SU-DHL-6 (cell line): ENCODE results near the gene STXBP5.

ENCODE experiments used
- H2AFZ ChIP-seq: fragments of 200-600 bp; sonication (generic); 2 replicates; pipeline ENCODE4 v1.6.1; 2014; ENCODE audit warnings: low read depth, mild to moderate bottlenecking, moderate library complexity, mixed read lengths, antibody characterized with exemption, low read length; ENCODE audit not compliant: severe bottlenecking
- H3F3A ChIP-seq: fragments of 200-600 bp; shearing (Covaris generic); 2 replicates; pipeline ENCODE4 v1.6.0; 2016; ENCODE audit warnings: antibody characterized with exemption, mild to moderate bottlenecking; ENCODE audit not compliant: insufficient read depth
- H3K27ac ChIP-seq: fragments of 200-600 bp; sonication (generic); 2 replicates; pipeline ENCODE4 v1.5.1; 2016; ENCODE audit warnings: low read depth, mild to moderate bottlenecking, low read length, moderate library complexity, mixed read lengths
- H3K27me3 ChIP-seq: fragments of 200-600 bp; sonication (generic), shearing (Covaris generic); 2 replicates; pipeline ENCODE4 v1.6.0; 2014; ENCODE audit warnings: mild to moderate bottlenecking, low read length
- H3K36me3 ChIP-seq: fragments of 200-600 bp; sonication (generic); 2 replicates; pipeline ENCODE4 v1.6.1; 2014; ENCODE audit warnings: mild to moderate bottlenecking, low read length, mixed read lengths
- H3K4me2 ChIP-seq: fragments of 300-600, 200-600 bp; shearing (Covaris generic), sonication (generic); 2 replicates; pipeline ENCODE4 v1.6.0; 2014; ENCODE audit warnings: low read length, low read depth, mild to moderate bottlenecking; ENCODE audit not compliant: poor library complexity, severe bottlenecking
- H3K4me3 ChIP-seq: fragments of 200-600 bp; sonication (generic); 2 replicates; pipeline ENCODE4 v1.5.1; 2014; ENCODE audit warnings: antibody characterized with exemption, low read length, mild to moderate bottlenecking, mixed read lengths; ENCODE audit not compliant: insufficient read depth, poor library complexity, severe bottlenecking
- H3K79me2 ChIP-seq: fragments of 200-600 bp; sonication (generic); 2 replicates; pipeline ENCODE4 v1.6.1; 2014; ENCODE audit warnings: mild to moderate bottlenecking, low read length, moderate library complexity; ENCODE audit not compliant: insufficient read depth
- H3K9ac ChIP-seq: fragments of 200-600 bp; sonication (generic); 2 replicates; pipeline ENCODE4 v1.7.0; 2014; ENCODE audit warnings: mild to moderate bottlenecking, low read length
- H3K9me2 ChIP-seq: fragments of 200-600 bp; sonication (generic); replicated peaks from 2 replicates; pipeline ENCODE4 v1.6.1; 2014; ENCODE audit warnings: low read length; ENCODE audit not compliant: insufficient read depth
- H3K9me3 ChIP-seq: fragments of 200-600 bp; sonication (generic); 2 replicates; pipeline ENCODE4 v1.6.1; 2014; ENCODE audit warnings: low read length, mixed read lengths; ENCODE audit not compliant: insufficient read depth
- H4K20me1 ChIP-seq: fragments of 200-600 bp; sonication (generic); 2 replicates; pipeline ENCODE4 v1.6.1; 2014; ENCODE audit warnings: low read depth, mild to moderate bottlenecking, antibody characterized with exemption, low read length, moderate library complexity, mixed read lengths
- EZH2phosphoT487 ChIP-seq: fragments of 200-600 bp; sonication (generic), shearing (Covaris generic); conservative IDR thresholded peaks from 2 replicates; pipeline ENCODE4 v1.6.1; 2018; ENCODE audit warnings: mild to moderate bottlenecking, antibody characterized with exemption, low read length, moderate library complexity, mixed read lengths
- TF ChIP-seq, protein P1 (sequence below): fragments of 200-600 bp; sonication (generic); IDR thresholded peaks from one replicate; pipeline ENCODE4 v1.5.1; 2017; ENCODE audit warnings: antibody characterized with exemption, mild to moderate bottlenecking, low read length, moderate library complexity; ENCODE audit not compliant: insufficient read depth, poor library complexity, severe bottlenecking

Gene STXBP5

GRCh38 chr6:147166992-147167391 is 37.2 kb upstream of the STXBP5 start:
- TF ChIP-seq, protein P1, sequence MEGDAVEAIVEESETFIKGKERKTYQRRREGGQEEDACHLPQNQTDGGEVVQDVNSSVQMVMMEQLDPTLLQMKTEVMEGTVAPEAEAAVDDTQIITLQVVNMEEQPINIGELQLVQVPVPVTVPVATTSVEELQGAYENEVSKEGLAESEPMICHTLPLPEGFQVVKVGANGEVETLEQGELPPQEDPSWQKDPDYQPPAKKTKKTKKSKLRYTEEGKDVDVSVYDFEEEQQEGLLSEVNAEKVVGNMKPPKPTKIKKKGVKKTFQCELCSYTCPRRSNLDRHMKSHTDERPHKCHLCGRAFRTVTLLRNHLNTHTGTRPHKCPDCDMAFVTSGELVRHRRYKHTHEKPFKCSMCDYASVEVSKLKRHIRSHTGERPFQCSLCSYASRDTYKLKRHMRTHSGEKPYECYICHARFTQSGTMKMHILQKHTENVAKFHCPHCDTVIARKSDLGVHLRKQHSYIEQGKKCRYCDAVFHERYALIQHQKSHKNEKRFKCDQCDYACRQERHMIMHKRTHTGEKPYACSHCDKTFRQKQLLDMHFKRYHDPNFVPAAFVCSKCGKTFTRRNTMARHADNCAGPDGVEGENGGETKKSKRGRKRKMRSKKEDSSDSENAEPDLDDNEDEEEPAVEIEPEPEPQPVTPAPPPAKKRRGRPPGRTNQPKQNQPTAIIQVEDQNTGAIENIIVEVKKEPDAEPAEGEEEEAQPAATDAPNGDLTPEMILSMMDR, result no peak
- no peak for TF ChIP-seq EZH2phosphoT487

GRCh38 chr6:147167576-147168461 is 36.4 kb upstream of the STXBP5 start:
- Histone ChIP-seq H3K4me2 (no peak overlapping the region), H3K9me3 (no peaks in the 10 kb centered on the region), H3K79me2 (no peaks in the 10 kb centered on the region), H3K27ac (no peak overlapping the region), H3K36me3 (no peaks in the 10 kb centered on the region), H2AFZ (no peak overlapping the region), H3K9ac (no peak overlapping the region), H3F3A (no peaks in the 10 kb centered on the region), H3K27me3 (no peaks in the 10 kb centered on the region), H3K4me3 (no peak overlapping the region), H3K9me2 (no peaks in the 10 kb centered on the region), H4K20me1 (no peaks in the 10 kb centered on the region)
- no peak for TF ChIP-seq EZH2phosphoT487
- TF ChIP-seq, protein P1, result no peak

More at GRCh38 chr6:147166992-147167391, 37.2 kb upstream of the STXBP5 start:
- Histone ChIP-seq H4K20me1 (no peaks in the 10 kb centered on the region), H3F3A (no peaks in the 10 kb centered on the region), H2AFZ (no peak overlapping the region), H3K27ac (no peak overlapping the region), H3K4me3 (no peak overlapping the region), H3K4me2 (no peak overlapping the region), H3K9ac (no peak overlapping the region), H3K79me2 (no peaks in the 10 kb centered on the region), H3K9me3 (no peaks in the 10 kb centered on the region), H3K36me3 (no peaks in the 10 kb centered on the region), H3K27me3 (no peaks in the 10 kb centered on the region), H3K9me2 (no peaks in the 10 kb centered on the region)

DNA sequence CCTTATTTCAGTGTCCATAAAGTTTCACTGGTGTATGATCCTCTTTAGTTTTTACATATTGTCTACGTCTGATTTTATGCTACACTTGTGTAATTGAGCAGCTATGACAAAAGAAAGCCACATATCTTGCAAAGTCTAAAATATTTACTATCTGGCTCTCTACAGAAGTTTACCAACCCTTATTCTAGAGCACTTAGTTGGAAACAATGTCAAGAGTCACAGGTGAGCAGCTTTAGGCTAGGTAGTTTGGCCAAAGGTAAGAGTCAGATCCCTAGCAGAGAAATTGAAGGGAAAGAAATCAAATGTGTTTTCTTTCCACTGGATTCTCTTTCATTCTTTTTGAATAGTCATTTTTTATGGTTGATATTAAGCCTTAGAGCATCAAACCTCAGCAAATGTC is 34.7 kb upstream of the STXBP5 start:
- Histone ChIP-seq H3K27ac (no peak overlapping the region), H3K36me3 (no peaks in the 10 kb centered on the region), H3K4me3 (no peak overlapping the region), H3K27me3 (no peaks in the 10 kb centered on the region), H4K20me1 (no peaks in the 10 kb centered on the region), H3K79me2 (no peaks in the 10 kb centered on the region), H3K4me2 (no peak overlapping the region), H3K9ac (no peak overlapping the region), H3K9me3 (no peaks in the 10 kb centered on the region), H3F3A (no peaks in the 10 kb centered on the region), H3K9me2 (no peaks in the 10 kb centered on the region), H2AFZ (no peak overlapping the region)
- TF ChIP-seq EZH2phosphoT487, result no peak
- TF ChIP-seq, protein P1, result no peak
